Gastroesophageal sphincter (tissue), 3 donors: ENCODE data around the gene FBRSL1.

Experiments
- POLR2A ChIP-seq, 2 donors: fragments of 450-650 bp; IDR thresholded peaks; one replicate each; pipeline ENCODE4 v1.6.1; 2017; ENCODE audit warnings: antibody characterized with exemption in 2 of 2, mild to moderate bottlenecking in 2 of 2, moderate library complexity in 1 of 2
- TF ChIP-seq, protein P1 (sequence below), 4 experiments: fragments of 200-600 bp in 2 of 4; fragments of 450-650 bp in 2 of 4; sonication (generic) in 1 of 4; IDR thresholded peaks; one replicate each; pipeline ENCODE4 v1.5.1; 2017 to 2019; ENCODE audit warnings: antibody characterized with exemption in 4 of 4, mild to moderate bottlenecking in 2 of 4, moderate library complexity in 2 of 4

DNA sequence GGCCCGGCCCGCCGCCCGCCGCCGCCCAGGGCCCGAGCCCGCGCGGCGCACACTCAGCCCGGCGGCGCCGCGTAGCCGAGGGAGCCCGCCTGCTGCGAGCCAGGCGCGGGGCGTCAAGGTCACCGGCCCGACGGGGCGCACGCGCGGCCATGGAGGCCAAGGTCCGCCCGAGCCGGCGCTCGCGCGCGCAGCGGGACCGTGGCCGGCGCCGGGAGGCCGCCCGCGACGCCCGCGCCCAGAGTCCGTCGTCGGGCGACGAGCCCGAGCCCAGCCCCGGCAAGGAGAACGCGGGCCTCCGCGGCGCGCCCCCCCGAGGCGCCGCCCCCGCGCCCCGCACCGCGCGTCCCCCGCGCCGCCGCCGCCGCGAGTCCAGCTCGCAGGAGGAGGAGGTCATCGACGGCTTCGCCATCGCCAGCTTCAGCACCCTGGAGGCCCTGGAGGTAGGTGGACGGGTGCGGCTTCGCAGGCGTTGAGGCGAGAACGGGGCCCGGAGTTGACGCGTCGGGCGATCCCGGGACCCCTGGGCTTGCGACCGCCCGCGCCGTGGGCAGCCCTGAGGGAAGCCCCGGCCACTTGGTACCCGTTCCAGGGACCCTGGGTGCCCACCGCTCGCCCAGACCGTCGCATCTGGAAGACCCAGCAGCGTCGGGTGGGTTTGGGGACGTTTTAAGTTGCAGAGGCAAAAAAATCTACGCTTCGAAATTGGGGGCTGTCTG lies 629 bp downstream of the FBRSL1 start:
- TF ChIP-seq, protein P1, sequence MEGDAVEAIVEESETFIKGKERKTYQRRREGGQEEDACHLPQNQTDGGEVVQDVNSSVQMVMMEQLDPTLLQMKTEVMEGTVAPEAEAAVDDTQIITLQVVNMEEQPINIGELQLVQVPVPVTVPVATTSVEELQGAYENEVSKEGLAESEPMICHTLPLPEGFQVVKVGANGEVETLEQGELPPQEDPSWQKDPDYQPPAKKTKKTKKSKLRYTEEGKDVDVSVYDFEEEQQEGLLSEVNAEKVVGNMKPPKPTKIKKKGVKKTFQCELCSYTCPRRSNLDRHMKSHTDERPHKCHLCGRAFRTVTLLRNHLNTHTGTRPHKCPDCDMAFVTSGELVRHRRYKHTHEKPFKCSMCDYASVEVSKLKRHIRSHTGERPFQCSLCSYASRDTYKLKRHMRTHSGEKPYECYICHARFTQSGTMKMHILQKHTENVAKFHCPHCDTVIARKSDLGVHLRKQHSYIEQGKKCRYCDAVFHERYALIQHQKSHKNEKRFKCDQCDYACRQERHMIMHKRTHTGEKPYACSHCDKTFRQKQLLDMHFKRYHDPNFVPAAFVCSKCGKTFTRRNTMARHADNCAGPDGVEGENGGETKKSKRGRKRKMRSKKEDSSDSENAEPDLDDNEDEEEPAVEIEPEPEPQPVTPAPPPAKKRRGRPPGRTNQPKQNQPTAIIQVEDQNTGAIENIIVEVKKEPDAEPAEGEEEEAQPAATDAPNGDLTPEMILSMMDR (IDR thresholded peaks at IDR 0.05): no peak
- no peak for TF ChIP-seq POLR2A (IDR thresholded peaks at IDR 0.05)
